ENCODE results near the gene CUX1.

GRCh38 chr7:101957744-101958525 is 140.5 kb downstream of the CUX1 start:
- no peak for TF ChIP-seq POLR2A (IDR thresholded peaks at IDR 0.05; ENCODE audit: low read depth, low read length)
- no peak for TF ChIP-seq POLR2AphosphoS5 (IDR thresholded peaks at IDR 0.05; ENCODE audit: low read depth, low read length)
- no peak for TF ChIP-seq TAF1 (IDR thresholded peaks at IDR 0.05; ENCODE audit: borderline replicate concordance, low read depth, low read length)

Measured in GM12892 (cell line).